PC-9 (cell line): ENCODE measurements around the gene ARMCX6. TPM values are rescaled to one million over a fixed set of nuclear protein-coding genes. Genes with fewer than 3 reads are reported as not detected.
A peak's percentile ranks its signal among the peaks of the same experiment; 100 is the strongest.

Experiments
- Bru-seq: library from RNA; stranded (reverse); fragments of 400-500 nt; gene quantifications from one replicate; lab custom pipeline; 2021; lab: Mats Ljungman, UMichigan
- BruChase-seq, 2 experiments: library from RNA; stranded (reverse); fragments of 400-500 nt; gene quantifications; one replicate each; lab custom pipeline; 2021; lab: Mats Ljungman, UMichigan
- BruUV-seq: library from RNA; stranded (reverse); fragments of 400-500 nt; replicated peaks from 2 replicates; lab custom pipeline; 2021; lab: Mats Ljungman, UMichigan
- CTCF ChIA-PET: fragments of 300-600 bp; sonication (Branson Sonifier 250); formaldehyde crosslinking; loops from one replicate; lab custom pipeline; 2022; ENCODE audit warnings: antibody characterized with exemption; lab: Charles Lee
- POLR2A ChIA-PET: fragments of 300-600 bp; sonication (Branson Sonifier 250); formaldehyde crosslinking; loops from one replicate; lab custom pipeline; 2022; ENCODE audit warnings: antibody characterized with exemption; ENCODE audit not compliant: unreplicated experiment; lab: Charles Lee
- DNase-seq, 2 experiments: peaks; one replicate each; pipeline versions ENCODE4 v3.0.0 to v3.0.0-alpha.2; 2015 to 2022; ENCODE audit warnings: mixed read lengths in 1 of 2
- H2AFZ ChIP-seq: fragments of 200-600 bp; sonication (generic); 2 replicates; pipeline ENCODE4 v1.8.1; 2017; ENCODE audit warnings: antibody characterized with exemption
- H3F3A ChIP-seq: fragments of 200-600 bp; sonication (generic); 2 replicates; pipeline ENCODE4 v1.8.1; 2017; ENCODE audit warnings: antibody characterized with exemption, mild to moderate bottlenecking, low read depth; ENCODE audit not compliant: insufficient read depth
- H3K27ac ChIP-seq: fragments of 200-600 bp; sonication (generic); 2 replicates; pipeline ENCODE4 v1.6.1; 2016; ENCODE audit warnings: mixed run types
- H3K27me3 ChIP-seq: fragments of 200-600 bp; sonication (generic); 2 replicates; pipeline ENCODE4 v1.6.1; 2016; ENCODE audit warnings: low read depth, mixed run types; ENCODE audit not compliant: insufficient read depth
- H3K36me3 ChIP-seq: fragments of 200-600 bp; sonication (generic); 2 replicates; pipeline ENCODE4 v1.6.1; 2016; ENCODE audit warnings: low read depth, mixed run types
- H3K4me1 ChIP-seq: fragments of 200-600 bp; sonication (generic); replicated peaks from 2 replicates; pipeline ENCODE4 v1.6.1; 2016; ENCODE audit warnings: mixed run types; ENCODE audit not compliant: insufficient read depth
- H3K4me2 ChIP-seq: fragments of 200-600 bp; sonication (generic); 2 replicates; pipeline ENCODE4 v1.6.1; 2017; ENCODE audit warnings: mixed run types
- H3K4me3 ChIP-seq: fragments of 200-600 bp; sonication (generic); 2 replicates; pipeline ENCODE4 v1.6.1; 2016; ENCODE audit warnings: mixed run types
- H3K79me2 ChIP-seq: fragments of 200-600 bp; sonication (generic); 2 replicates; pipeline ENCODE4 v1.6.1; 2017; ENCODE audit warnings: low read depth, mixed run types
- H3K9me2 ChIP-seq: fragments of 200-600 bp; sonication (generic); 2 replicates; pipeline ENCODE4 v1.8.1; 2017; ENCODE audit warnings: mild to moderate bottlenecking; ENCODE audit not compliant: insufficient read depth
- H3K9me3 ChIP-seq: fragments of 200-600 bp; sonication (generic); 2 replicates; pipeline ENCODE4 v1.8.1; 2016; ENCODE audit warnings: low read depth; ENCODE audit not compliant: insufficient read depth
- H4K20me1 ChIP-seq: fragments of 200-600 bp; sonication (generic); 2 replicates; pipeline ENCODE4 v1.8.1; 2017; ENCODE audit not compliant: insufficient read depth
- CTCF ChIP-seq: fragments of 200-600 bp; sonication (generic); conservative IDR thresholded peaks from 2 replicates; pipeline ENCODE4 v1.6.1; 2017; ENCODE audit warnings: mixed run types, antibody characterized with exemption, mild to moderate bottlenecking, moderate library complexity
- EZH2 ChIP-seq: fragments of 200-600 bp; sonication (generic); IDR thresholded peaks from 2 replicates; pipeline ENCODE4 v1.8.0; 2017; ENCODE audit warnings: antibody characterized with exemption, low read depth
- intact Hi-C: fragments of 100-400 bp; cut with micrococcal nuclease; formaldehyde crosslinking; loops from one replicate; pipeline ENCODE4 v1.10.0; 2022; ENCODE audit not compliant: unreplicated experiment
- long read RNA-seq: library from polyadenylated mRNA; stranded (forward); transcript quantifications from one replicate; pipeline ENCODE4 v2.0.0, GENCODE V29; 2022
- total RNA-seq: library from RNA; stranded (reverse); gene quantifications from 2 replicates; pipeline ENCODE4 v1.2.3, GENCODE V29; 2021

ARMCX6 gene
- total RNA-seq (48.2 and 65.5 TPM in 2 replicates), Bru-seq, nascent RNA (percentile 51 among the genes with signal in this experiment), BruChase-seq, experiment 1, labeled RNA remaining after a 2-hour chase (percentile 84 among the genes with signal in this experiment), BruChase-seq, experiment 2, labeled RNA remaining after a 6-hour chase (percentile 80 among the genes with signal in this experiment)
- long read RNA-seq, transcript ARMCX6-206 (4 exons, 846 nt) = major isoform, 17 of 37 reads
- long read RNA-seq, transcript ARMCX6-201 (3 exons, 1,846 nt) = minor isoform, 13 of 37 reads
- long read RNA-seq, partial matches to known transcripts = 0 of 37 reads
- long read RNA-seq, other reads (novel, unspliced or antisense) = 7 of 37 reads

DNA sequence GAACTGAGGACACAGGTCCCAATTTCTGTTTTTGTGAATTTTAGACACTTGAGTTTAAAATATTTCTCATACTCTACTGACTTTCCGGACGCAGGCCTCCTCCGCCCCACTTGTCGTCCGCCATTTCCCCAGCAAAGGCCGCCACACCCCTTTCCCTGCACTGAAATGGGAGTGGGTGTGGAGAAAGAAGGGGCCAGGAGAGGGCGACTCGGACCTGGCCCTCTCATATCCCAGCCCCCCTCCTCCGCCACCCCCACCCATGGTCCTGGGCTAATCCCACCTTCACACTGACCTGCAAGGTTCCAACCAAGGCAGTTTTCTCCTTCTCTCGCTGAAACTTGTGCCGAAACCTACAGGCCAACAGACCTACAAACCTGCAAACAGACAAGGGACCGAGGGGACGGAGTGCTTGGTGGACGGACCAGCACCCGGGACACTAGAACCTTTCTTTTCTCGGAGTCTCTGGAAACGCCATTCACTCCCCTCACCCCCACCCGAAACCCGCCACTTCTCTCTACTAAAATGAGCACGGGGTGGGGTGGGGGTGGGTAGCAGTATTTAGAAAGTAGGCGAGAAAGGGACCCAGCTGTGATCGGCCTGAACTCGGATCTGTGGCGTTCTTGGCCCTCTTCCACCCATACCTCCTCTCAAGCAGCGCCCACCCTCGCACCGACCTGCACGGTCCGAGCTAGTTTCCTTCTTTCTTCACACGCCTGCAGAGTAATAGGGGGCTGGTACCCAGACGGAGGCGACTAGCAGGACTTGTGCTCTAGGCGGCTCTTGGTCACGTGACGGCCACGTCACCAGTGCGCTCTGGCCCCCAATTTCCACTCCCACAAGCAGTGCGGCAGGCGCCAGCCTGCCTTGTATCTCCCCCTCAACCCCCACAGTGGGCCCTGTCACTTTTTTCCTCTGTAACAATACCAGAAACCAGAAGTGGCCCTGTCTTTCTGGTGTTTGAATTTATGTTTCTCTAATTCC, at the start of gene ARMCX6:
TSS of gene ARMCX6 (minus strand) at position 790 of the 981 bp plus-strand sequence. CDS start 1,380 bp downstream, outside the sequence.
- Histone ChIP-seq H3K9me2 (no peaks in the 10 kb centered on the region), H3K79me2 (no peaks in the 10 kb centered on the region), H3K36me3 (no peaks in the 10 kb centered on the region), H4K20me1 (no peaks in the 10 kb centered on the region), H3F3A (no peaks in the 10 kb centered on the region), H3K27me3 (no peaks in the 10 kb centered on the region), H3K9me3 (no peaks in the 10 kb centered on the region), H3K4me1 (peaks cover 1% of the 10 kb centered on the region; the same call in 1 of the 2 replicates), H3K4me2 (peak within 1 kb of the TSS; percentile 78), H3K27ac (no peak within 1 kb of the TSS), H3K4me3 (peak within 1 kb of the TSS; percentile 71), H2AFZ (peak within 1 kb of the TSS; percentile 92)
- intact Hi-C loops = loop anchor here (5.0 kb wide), 1 partner anchor 210 kb away; the partner anchor contains the start of genes GLA and HNRNPH2
- ChIA-PET CTCF (no interaction called here), POLR2A (interaction anchor here (0.6 to 0.7 kb wide), 3 partner anchors 36 to 1003 kb away, joined by 3 to 5 read pairs (median 4); no protein-coding TSS in a partner anchor)
- no TSS peak for BruUV-seq
- peak; percentile 41 to 47 for DNase-seq
- TF ChIP-seq EZH2 (no peak), CTCF (peak; percentile 52)

- Histone ChIP-seq H3K79me2 (no peaks in the 10 kb centered on the region), H3K27ac (no peak within 1 kb of the TSS), H3K9me3 (no peaks in the 10 kb centered on the region), H3K9me2 (no peaks in the 10 kb centered on the region), H3K4me2 (peak within 1 kb of the TSS; percentile 68), H3K4me3 (peak within 1 kb of the TSS; percentile 60), H4K20me1 (no peaks in the 10 kb centered on the region), H3F3A (no peaks in the 10 kb centered on the region), H3K36me3 (no peaks in the 10 kb centered on the region), H3K27me3 (0 out of 2 replicates have a peak, but pooled peaks cover 31% of the 10 kb centered on the region), H3K4me1 (no peaks in the 10 kb centered on the region), H2AFZ (peak within 1 kb of the TSS; percentile 94)
- TF ChIP-seq CTCF (no peak), EZH2 (no peak)
- POLR2A ChIA-PET = no interaction called here
- no peak for DNase-seq
- no TSS peak for BruUV-seq
- CTCF ChIA-PET = no interaction called here
- intact Hi-C loops = no loop called here
Observed at GRCh38 chrX:101659601-101660063, 41.8 kb upstream of the ARMCX6 start, which contains the start of gene ARMCX2. Gene ARMCX2 (minus strand): TSS chrX:101659850. CDS start chrX:101657588, 2,262 bp downstream.
